GM20431 (cell line): ENCODE results near the gene OR4F6.

Source experiments
- in situ Hi-C: fragments of 300-500 bp; cut with MseI, MboI; formaldehyde crosslinking; loops from one replicate; pipeline ENCODE4 v1.15.0; 2020; ENCODE audit warnings: low sequenced_read_pairs; ENCODE audit not compliant: unreplicated experiment

OR4F6 gene

GRCh38 chr15:101803676-101804075 is 367 bp downstream of the OR4F6 start:
- in situ Hi-C loops: no loop called here

- in situ Hi-C loops: no loop called here
These were observed 1.1 kb downstream of the OR4F6 start for GRCh38 chr15:101804375-101804774.

- in situ Hi-C loops: no loop called here
These were observed 1.6 kb downstream of the OR4F6 start for GRCh38 chr15:101804941-101805340.

GRCh38 chr15:101805605-101806345 is 2.5 kb downstream of the OR4F6 start:
- in situ Hi-C loops: no loop called here

DNA sequence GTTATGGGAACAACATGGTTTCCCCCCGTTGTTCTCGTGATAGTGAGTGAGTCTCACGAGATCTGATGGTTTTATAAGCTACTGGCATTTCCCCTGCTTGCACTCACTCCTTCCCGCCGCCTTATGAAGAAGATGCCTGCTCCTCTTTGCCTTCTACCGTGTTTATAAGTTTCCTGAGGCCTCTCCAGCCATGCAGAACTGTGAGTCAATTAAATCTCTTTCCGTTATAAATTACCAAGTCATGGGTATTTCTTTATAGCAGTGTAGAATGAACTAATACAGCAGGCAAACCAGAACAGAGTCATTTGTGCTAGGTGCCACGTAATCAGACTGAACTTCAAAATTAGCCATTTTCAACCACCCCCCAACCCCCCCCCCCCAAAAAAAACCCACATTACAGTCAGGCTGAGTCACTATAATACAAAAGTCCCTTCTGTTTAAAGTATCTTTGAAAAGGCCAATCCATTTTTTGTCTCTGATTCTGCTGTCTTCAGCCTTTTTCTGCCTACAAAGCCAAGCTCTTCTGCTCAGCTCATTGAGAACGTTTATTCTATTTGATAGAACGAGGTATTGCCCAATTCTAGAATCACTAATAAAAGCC is 4.1 kb downstream of the OR4F6 start:
- in situ Hi-C loops: no loop called here

DNA sequence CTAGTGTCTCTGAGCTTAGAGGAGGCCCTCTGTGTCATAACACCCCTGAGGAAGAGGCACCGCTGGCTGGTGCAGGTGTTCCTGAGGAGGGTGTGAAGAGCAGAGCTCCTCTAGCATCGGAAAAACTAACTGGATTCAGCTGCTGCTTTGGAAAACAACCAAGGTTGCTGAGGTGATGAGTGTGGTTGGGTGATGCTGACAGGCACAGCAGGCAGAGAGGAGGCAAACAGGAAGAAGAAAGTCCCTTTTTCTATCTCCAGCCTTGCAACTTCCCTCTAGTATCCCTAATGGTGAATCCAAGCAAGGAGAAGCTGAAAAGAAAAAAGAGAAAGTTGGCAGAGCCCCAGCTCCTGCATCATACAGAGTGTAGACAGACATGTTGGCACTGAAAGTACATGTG is 4.9 kb downstream of the OR4F6 start:
- in situ Hi-C loops: no loop called here

DNA sequence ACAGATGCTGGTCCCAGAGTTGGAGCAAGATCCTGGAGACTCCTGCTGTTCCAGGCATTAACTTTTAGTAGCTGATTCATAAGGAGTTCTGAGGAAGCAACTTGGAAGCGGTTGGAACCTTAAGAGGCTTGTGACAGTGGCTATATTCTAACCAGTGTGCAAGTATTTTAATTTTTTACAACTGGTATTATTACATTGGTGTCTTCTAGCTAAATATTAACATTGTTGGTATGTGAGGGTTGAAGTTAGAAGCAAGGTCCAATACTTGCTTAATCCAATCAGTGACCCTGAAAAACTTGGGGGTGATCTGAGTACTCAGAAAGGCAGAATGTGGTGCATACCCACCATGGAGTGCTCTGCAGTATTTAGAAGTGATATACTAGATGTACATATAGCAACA is 7.1 kb downstream of the OR4F6 start:
- in situ Hi-C loops: no loop called here

GRCh38 chr15:101810876-101811275 is 7.6 kb downstream of the OR4F6 start:
- in situ Hi-C loops: no loop called here

GRCh38 chr15:101811902-101812301 is 8.6 kb downstream of the OR4F6 start, which contains the start of gene OR4F15:
Gene OR4F15, plus strand, starts transcription at chr15:101812202. Its CDS starts 5,985 bp downstream, at chr15:101818187.
- in situ Hi-C loops: no loop called here

- in situ Hi-C loops: no loop called here
These were observed 10.7 kb downstream of the OR4F6 start for GRCh38 chr15:101813803-101814534.

DNA sequence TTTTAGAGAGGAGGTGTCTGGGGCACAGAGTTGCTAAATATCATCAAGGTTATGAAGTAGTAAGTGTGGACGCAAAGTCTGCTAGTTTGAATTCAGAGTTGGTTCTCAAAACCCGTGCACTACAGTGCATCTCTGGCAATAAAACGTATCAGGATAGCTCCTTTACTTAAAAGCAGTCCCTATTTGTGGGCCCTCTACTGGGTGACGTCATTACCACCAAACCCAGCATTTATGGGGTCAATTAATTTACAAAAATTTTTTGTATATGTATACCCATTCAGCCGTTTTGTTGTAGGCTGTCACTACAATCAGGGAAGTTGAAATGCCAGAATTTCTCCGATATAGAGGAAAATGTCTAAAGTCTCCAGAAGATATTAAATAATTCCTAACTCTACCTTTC is 17.5 kb downstream of the OR4F6 start:
- in situ Hi-C loops: no loop called here

DNA sequence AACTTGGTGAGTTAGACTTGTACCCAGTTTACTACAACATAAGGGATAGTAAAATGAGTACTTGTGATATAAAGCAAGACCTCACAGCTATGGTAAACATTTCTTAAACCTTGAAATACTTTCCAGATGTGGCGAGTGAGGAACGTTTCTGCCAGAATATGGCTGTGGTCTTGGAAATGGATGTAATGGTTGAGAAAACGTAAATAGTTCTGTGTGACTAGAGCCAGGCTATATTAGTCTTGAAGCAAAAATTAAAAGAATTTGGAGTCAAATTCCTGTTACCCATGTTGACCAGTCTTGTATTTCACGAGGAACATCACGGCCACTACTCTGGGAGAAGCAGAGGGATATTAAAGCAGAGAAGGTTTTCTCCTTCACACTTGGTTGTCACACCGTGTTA is 23.9 kb downstream of the OR4F6 start:
- in situ Hi-C loops: no loop called here

DNA sequence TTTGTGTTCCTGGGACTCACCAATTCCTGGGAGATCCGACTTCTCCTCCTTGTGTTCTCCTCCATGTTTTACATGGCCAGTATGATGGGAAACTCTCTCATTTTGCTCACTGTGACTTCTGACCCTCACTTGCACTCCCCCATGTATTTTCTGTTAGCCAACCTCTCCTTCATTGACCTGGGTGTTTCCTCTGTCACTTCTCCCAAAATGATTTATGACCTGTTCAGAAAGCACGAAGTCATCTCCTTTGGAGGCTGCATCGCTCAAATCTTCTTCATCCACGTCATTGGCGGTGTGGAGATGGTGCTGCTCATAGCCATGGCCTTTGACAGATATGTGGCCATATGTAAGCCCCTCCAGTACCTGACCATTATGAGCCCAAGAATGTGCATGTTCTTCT is 25.5 kb downstream of the OR4F6 start:
- in situ Hi-C loops: no loop called here

DNA sequence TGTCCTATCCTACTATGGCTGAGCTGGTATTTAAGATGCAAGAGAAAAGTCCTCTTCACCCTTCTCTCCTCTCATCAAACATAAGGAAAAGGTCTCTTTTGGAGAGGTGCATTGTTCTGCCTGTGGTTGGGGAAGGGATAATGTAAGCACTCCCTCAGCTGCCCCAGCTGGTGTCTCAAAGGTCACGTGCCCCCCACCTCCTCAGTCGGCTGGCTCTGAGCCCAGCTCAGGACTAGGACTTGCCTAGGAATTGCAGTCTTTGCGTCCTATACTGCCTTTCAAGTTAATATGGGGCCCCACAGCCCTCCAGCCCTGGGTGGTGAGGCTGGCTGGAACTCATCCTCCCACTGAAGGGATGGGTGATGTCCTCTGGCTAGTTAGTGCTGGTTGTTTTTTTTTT is 38.3 kb downstream of the OR4F6 start:
- in situ Hi-C loops: no loop called here

- in situ Hi-C loops: no loop called here
These were observed 41.6 kb downstream of the OR4F6 start for GRCh38 chr15:101844916-101845315.

GRCh38 chr15:101852356-101852755 is 49.0 kb downstream of the OR4F6 start:
- in situ Hi-C loops: no loop called here
